Activated CD8-positive, alpha-beta memory T cell treated with anti-CD3 and anti-CD28 coated beads, Interleukin-2, amount 50 U/mL, for 24 hours (primary cell): ENCODE results near the gene DST.

Experiments
- DNase-seq: peaks from one replicate; pipeline ENCODE4 v3.0.0-alpha.2; 2020; ENCODE audit errors: extremely low read depth

The DST gene

GRCh38 chr6:56434606-56435005 lies 208.1 kb downstream of the DST start:
- DNase-seq, result no peak

- no peak for DNase-seq
These were observed 209.6 kb downstream of the DST start for GRCh38 chr6:56433119-56433518.

- DNase-seq, result no peak
These were observed 210.5 kb downstream of the DST start for GRCh38 chr6:56432194-56432593.

GRCh38 chr6:56430629-56431600 lies 211.8 kb downstream of the DST start:
- no peak for DNase-seq

GRCh38 chr6:56424542-56425083 lies 218.1 kb downstream of the DST start:
- no peak for DNase-seq

GRCh38 chr6:56424064-56424463 lies 218.6 kb downstream of the DST start:
- DNase-seq, result no peak

- no peak for DNase-seq
These were observed 222.4 kb downstream of the DST start for GRCh38 chr6:56420296-56420695.

- no peak for DNase-seq
These were observed 223.5 kb downstream of the DST start for GRCh38 chr6:56419191-56419590.

GRCh38 chr6:56417823-56418222 lies 224.9 kb downstream of the DST start:
- DNase-seq, result no peak

GRCh38 chr6:56416247-56416646 lies 226.4 kb downstream of the DST start:
- DNase-seq, result no peak

GRCh38 chr6:56408976-56409375 lies 233.7 kb downstream of the DST start:
- no peak for DNase-seq
